ENCODE data around the gene CHST9.

Gene CHST9

DNA sequence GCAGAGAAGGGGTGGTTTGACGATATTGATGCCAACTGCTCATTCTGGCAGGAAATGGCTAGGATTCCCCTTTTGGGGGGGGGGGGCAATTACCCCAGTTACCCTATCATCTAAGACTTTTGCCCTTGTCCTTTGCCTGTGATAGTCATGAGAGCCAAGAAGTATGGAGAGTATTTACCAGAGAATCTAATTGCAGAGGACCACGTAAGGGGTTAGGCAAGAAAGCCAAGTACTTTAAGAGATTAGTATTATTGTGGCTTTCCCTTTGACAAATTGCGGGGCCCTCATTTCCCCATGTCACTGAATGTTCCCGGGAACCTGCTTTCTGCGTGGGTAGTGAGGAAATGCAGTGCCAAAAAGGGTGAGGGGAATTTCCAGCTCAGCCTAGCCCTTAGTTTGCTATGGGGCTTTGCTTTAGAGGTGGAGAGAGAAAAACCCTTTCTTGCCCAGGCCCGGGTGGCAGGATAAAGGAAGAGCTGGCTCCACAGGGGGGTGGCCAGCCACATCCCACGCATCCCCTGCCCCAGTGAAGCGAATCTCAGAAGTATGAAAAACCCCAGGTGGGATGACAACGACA, 321.1 kb downstream of the CHST9 start:
- no peak for DNase-seq (ENCODE audit: low spot score)

DNA sequence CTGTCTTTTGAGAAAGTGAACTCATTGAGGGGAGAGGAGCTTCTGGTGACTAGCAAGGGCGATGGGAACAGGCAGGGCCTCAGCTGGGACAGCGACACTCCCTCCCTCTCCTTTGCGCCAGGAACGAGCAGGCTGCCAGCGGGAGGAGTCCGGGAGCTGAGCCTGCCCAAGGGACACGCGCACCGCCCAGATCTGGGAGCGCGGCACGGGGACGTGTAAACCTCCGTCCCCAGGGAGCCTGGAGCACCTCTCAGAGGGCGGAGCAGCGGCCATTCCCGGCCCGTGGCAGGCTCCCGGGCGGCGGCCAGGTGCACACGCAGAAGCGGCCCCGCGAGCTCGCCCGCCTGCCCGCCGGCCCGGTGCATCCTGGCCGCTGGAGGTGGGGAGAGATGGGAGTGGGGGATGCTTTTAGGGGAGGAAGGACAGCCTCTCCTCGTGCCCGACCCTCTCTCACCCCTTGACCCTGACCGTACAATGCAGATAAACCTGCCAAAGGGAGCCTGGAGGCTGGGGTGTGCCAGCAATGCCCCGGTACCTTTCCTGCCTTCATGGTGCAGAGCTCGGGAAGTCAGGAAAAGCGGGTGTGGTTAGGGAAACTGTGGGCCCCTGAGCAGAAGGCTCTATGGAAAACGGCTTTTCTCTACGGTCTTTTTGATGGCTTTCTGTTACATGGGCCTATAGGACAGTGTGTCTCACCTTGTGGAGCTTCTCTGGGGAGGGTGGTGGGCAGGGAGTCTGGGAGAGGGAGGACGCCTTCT, 321.8 kb downstream of the CHST9 start:
- no peak for DNase-seq (ENCODE audit: low spot score)

DNA sequence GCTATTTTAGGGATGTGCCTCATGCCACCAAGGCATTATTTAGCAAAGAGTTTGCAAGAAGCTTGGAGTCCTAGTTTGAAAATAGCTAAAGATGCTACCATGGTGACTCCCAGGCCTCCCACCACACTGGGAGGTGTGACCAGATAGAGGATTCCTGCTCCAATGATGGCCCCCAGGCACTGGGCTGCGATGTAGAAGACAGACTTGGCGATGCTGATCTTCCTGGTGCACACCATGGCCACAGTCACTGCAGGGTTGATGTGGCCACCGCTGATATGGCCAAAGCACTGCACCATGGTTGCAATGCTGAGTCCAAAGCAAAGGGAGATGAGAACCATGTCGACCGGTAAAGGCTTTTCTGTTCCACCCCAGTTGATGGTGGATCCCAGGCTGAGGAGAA, 323.0 kb downstream of the CHST9 start:
- DNase-seq (ENCODE audit: low spot score), result no peak

Measured in germinal center (tissue), 1 donor.